ENCODE results near the gene SNX14. TPM values are rescaled to one million over a fixed set of nuclear protein-coding genes. Genes with fewer than 3 reads are reported as not detected.
A peak's percentile ranks its signal among the peaks of the same experiment; 100 is the strongest.

The SNX14 gene
- total and polyA plus RNA-seq, 2 of the 13 experiments (the other 11 are each of a cell fraction or from before 2014, with no cell fraction given), result 83.5 to 112 TPM

GRCh38 chr6:85593438-85594196, at the start of gene SNX14 (continued):
- TF ChIP-seq AKNA (CRISPR knock-in tag; IDR thresholded peaks at IDR 0.05; ENCODE audit: borderline replicate concordance), result 0 out of 2 replicates have a peak, but pooled peaks have one; percentile 59
- peak; percentile 85 for TF ChIP-seq HBP1 (CRISPR knock-in tag; IDR thresholded peaks at IDR 0.05; ENCODE audit: low read depth)
- TF ChIP-seq ZNF569 (CRISPR knock-in tag; IDR thresholded peaks at IDR 0.05; ENCODE audit: borderline replicate concordance), result peak; percentile 88; the same call in 1 of the 2 replicates
- 0 out of 2 replicates have a peak, but pooled peaks have one; percentile 22 for TF ChIP-seq NCOA2 (CRISPR knock-in tag; IDR thresholded peaks at IDR 0.05)
- TF ChIP-seq ATF4 (CRISPR knock-in tag; IDR thresholded peaks at IDR 0.05), result peak in 1 of 2 experiments; percentile 41; a peak in 1 of 4 replicates
- TF ChIP-seq CREB1 (IDR thresholded peaks at IDR 0.05), result peak; percentile 27; the same call in 1 of the 2 replicates
- peak; percentile 50; the same call in 1 of the 2 replicates for TF ChIP-seq CREB1 (CRISPR knock-in tag; IDR thresholded peaks at IDR 0.05)
- no peak for TF ChIP-seq TAF15 (IDR thresholded peaks at IDR 0.05; ENCODE audit: low read depth, low read length, poor library complexity, severe bottlenecking)
- no peak for TF ChIP-seq ZNF18 (CRISPR knock-in tag; IDR thresholded peaks at IDR 0.05; ENCODE audit: insufficient replicate concordance)
- no peak for TF ChIP-seq GPBP1L1 (CRISPR knock-in tag; IDR thresholded peaks at IDR 0.05)
- no peak for TF ChIP-seq PCBP2 (optimal IDR thresholded peaks at IDR 0.05; ENCODE audit: low read depth, low read length, poor library complexity, severe bottlenecking)
- TF ChIP-seq FOXC1 (CRISPR knock-in tag; IDR thresholded peaks at IDR 0.05; ENCODE audit: borderline replicate concordance), result no peak; the same call in none of the 2 replicates
- no peak for TF ChIP-seq MTERF4 (CRISPR knock-in tag; IDR thresholded peaks at IDR 0.05)
- no peak for TF ChIP-seq LCORL (IDR thresholded peaks at IDR 0.05)
- peak; percentile 64 for TF ChIP-seq LCORL (CRISPR knock-in tag; IDR thresholded peaks at IDR 0.05)
- TF ChIP-seq ZFP62 (CRISPR knock-in tag; IDR thresholded peaks at IDR 0.05), result no peak
- no peak for TF ChIP-seq ATRX (CRISPR knock-in tag; IDR thresholded peaks at IDR 0.05; ENCODE audit: borderline replicate concordance)

Measured in HepG2 (cell line).